HG03442 (cell line): ENCODE measurements around the gene PLB1.

Experiments
- ATAC-seq: cut with Tn5 transposase; IDR thresholded peaks from one replicate; pipeline ENCODE4 v1.9.1; 2021; ENCODE audit warnings: mild to moderate bottlenecking, moderate library complexity; ENCODE audit not compliant: unreplicated experiment

PLB1 gene

DNA sequence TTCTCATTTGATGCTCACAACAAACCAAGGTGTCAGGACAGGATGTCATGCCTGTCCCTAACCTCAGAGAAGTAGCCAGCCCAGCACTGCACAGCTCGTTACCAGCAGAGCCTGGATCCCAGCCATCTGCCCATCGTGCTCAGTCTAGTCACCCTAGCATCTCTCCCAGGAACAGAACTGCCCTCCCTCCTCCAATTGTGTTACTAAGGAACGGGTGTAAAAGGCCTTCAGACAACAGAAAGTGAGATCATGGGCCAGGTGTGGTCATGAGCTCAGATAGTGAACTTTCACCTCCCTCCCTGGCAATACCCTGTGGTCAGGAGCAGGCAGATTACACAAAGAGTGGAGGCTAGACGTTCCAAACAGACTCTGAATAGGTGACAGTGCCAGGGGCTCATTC, 144.0 kb downstream of the PLB1 start:
- no peak for ATAC-seq

DNA sequence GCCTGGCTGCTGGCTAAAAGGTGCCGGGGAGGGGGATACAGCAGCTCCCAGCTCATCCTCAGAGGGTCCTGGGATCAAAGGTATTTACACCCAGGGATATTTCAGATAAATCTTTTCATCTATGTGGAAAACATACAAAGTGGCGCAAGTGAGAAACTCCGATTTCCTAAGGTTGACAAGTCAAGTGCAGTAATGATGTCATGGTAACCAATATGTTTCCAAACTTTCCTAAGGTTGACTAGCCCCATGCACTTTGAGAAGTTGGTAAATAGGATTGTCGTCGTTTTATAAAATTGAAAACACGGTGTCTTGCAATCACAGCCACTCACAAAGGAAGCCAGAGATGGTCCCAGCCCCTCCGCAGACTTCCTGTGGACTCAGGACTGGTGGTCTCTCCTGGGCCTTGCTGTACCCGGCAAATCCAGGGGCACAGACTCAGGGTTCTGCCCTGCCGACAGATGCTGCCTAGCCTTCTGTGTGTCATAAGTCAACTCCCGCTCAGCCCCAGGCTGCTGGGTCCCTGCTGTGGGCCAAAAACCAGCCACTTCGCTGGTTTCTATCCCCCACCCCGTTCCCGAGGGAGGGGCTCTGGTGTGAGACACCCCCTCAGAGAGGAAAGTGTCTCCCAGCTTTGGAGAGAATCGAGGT, 144.5 kb downstream of the PLB1 start:
- ATAC-seq = no peak

DNA sequence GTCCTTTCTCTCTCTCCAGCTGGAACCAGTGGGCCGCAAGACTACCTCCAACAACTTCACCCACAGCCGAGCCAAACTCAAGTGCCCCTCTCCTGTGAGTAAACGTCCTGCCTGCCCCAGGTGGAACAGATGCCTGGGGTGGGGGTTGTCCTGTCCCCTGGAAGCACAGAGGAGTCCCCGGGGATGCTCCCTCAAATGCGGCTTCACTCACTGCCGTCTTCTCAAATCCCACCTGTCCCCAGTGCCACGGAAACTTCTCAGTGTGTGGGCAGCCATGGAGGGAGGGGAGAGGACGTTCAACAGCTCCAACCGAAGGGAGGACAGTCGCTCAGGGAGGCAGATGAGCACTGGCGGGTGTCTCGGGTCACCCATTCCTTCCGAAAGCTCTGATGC, 145.0 kb downstream of the PLB1 start:
- no peak for ATAC-seq

DNA sequence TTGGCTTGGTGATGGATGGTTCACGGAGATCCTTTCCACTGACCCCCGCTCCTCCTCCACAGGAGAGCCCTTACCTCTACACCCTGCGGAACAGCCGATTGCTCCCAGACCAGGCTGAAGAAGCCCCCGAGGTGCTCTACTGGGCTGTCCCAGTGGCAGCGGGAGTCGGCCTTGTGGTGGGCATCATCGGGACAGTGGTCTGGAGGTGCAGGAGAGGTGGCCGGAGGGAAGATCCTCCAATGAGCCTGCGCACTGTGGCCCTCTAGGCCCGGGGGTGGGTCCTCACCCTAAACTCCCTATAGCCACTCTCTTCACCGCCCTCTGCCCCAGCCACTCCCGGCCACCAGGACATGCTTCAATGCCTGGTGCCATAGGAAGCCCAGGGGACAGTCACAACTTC, 146.9 kb downstream of the PLB1 start:
- no peak for ATAC-seq

DNA sequence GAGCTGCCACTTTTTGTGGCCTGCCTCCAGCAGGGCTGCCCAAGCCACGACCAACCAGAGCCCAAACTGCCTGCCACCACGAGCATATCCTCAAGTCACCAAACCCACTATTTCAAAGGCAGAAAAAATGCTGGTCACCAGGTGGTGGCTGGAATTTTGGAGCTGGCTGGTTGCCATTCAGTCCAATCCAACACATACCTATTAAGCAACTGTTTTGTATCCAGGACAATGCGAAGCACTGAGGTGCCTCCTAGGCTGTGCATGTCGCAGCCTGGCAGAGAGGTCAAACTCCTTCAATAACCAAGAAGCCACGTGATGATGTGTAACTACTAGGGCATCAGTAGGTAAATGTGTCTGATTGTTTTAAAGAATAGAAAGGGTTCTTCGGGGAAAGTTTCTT, 147.5 kb downstream of the PLB1 start:
- ATAC-seq = no peak

DNA sequence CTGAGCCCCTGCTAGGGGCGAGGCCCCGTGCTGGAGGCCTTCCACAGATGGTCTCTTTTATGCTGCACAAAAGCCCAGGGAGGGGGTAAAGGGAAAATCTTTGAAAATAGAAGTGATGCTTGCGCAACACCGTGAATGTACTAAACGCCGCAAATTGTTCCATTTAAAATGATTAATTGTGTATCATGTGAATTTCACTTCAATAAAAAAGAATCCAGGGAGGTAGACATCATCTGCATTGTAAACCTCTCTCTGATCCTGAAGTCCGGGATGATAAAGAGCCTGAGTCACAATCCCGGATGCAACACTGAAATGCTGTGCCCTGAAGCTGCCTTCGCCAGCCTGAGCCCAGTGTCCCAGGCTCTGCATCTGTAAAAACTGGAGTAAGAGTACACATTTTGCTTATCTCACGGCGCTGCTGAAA, 148.1 kb downstream of the PLB1 start:
- no peak for ATAC-seq

DNA sequence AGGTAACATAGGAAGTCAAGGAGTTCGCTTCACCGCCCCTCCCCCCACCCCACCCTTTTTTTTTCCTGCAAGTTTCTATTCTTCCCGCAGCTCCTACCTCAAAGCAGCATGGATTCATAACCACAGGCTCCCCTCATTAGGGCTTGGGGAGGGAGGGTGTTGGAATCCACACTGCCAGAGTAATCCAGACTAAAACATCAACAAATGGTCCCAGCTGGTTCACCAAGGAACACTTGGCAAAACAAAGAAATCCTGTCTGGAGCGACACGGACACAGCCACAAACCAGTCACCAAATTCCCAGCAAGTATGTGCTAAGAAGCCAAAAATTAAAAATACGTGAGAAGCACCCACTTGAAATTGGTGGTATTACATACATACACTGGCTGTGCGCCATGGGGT, 148.9 kb downstream of the PLB1 start:
- no peak for ATAC-seq

DNA sequence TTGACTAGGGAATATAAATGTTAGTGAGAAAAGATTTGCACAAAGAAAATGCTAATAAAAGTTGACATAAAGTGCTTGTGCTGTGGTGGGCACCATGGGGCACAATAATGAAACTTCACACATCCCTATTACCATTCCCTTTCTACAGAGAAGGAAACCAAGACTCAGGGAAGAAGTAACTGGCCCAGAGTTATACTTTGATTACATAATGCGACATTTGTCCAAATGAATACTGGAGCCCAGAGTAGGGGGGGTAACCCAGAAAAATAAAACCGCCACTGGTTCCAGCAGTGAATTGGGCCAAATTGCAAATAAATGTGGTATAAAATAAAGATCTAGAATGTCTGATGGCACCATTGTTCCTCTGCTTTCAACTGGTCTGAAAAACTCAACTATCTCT, 149.7 kb downstream of the PLB1 start:
- no peak for ATAC-seq

DNA sequence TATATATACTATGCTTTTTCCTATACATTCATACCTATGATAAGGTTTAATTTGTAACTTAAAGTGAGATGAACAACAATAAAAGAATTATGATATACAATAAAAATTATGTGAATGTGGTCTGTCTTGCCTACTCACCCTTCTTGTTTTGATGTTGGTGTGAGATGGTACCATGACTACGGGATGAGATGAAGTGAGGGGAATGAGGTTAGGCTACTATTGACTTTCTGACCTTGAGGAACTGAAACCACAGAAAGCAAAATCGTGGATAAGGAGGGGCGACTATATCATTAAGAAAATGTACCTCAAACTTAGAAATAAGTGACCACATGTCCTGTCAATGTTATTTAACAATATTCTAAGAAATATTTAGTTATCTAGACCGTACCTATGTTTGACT, 151.8 kb downstream of the PLB1 start:
- no peak for ATAC-seq

DNA sequence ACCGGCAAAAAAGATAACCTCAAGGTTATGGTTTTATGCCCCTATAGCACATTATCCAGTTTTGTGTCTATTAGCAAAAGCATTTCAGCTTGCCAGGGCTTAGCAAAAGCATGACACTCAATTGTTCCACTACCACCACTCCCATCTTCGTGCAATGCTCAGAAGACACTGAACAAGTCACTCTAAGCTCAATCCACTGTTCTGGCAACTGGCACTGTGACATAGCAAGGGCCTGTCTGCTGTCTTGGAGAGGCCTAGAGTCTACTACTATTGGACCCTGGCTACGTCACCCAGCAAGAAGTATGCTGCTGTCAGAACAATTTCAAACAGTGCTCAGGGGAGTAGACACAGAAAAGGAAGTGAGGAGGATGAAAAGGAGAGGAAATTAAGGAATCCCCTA, 152.3 kb downstream of the PLB1 start:
- no peak for ATAC-seq

DNA sequence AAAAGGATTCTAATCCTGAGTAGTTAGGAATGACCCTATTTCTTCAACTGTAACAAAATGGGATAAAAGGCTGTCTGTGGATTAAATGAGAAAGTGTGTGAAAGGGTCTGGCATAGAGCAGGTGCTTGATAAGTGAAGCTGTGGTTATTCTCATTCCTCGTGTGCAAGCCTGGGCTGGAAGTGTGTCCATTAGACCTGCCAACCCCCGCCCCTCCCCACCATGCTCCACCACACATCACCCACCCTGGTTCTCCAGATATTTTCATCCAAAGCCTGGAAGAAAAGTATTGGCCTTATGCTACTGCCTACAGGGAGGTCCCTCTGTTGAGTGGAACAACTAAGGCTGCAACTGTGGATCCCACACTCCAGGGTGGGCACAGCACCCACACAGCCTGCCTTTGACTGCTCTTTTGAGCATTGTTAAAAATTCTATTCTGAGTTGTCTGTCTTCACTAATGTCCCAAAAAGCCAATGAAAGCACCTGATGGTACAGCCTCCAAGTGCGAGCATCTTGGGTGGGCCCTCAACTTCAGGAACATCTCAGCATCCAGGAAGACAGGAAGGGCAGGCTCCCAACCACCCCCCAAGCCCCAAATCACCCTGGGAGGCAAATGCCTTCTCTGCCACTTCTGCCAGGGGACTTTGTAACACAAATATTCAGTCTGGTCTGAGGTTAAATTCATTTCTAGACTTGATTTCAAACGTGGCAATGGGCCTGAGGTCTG, 153.0 kb downstream of the PLB1 start:
- no peak for ATAC-seq

DNA sequence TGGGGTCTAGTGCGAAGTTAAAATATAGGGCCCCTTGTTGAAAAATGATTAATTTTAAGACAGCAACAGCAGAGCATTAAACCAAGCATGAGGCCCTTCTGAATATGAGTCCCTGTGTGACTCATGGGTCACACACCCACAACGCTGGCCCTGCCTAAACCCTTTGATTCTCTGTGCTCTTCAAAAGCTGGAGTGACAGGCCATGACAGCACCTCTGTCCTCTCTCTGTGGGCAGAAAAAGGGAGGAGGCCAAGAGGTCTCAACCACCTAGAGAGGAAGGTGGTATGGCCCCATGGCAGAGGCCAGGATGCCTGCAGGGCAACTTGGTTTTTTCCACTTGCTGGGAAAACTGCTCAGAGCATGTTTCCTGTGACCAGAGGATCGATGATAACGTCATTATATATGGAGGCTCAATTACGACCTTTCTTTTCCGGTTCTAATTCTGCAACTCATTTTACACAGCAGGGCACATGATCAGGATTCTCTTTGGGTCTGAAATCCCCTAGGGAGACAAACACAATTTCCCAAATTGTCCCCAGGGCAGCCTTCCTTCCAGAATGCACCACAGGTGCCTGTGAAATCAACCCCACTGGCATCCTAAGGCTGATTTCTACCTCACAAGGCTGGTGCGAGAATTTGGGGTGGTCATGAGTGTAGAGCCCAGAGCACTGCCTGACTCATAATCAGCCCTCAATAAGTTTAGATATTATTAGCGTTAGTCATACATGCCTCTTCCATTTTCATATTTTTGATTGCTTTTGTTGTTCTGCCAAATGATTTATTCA, 153.8 kb downstream of the PLB1 start:
- ATAC-seq = peak; percentile 71

DNA sequence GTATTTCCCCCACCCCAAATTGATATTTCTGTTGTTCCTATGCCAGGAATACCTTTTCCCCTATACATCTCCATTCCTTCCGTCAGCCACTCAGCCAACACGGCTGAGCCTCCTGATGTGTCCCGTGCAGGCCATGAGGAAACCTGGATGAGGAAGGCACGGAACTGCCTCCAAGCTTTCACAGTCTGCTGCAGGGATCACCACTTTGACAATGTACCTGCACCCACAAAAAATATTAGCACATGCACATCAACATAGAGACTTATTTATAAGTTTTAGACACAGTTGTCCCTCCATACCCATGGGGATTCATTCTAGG, 154.4 kb downstream of the PLB1 start:
- no peak for ATAC-seq

DNA sequence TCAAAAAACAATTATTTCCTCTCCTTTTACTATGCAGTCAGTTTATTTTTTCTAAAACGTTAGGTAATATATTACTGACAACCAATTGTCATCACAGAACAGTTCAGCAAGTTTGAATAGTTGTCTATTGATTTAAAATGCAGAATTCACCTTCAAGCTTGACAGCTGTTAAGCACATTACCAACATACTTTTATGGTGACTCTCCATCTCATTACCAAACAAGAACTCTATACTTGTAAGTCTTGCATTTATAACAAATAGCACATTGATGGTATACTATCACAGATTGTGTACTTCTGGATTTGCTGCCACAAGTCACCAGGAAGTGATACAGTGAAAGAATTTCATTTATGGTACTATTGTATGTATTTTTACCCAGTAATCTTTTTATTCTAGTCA, 156.4 kb downstream of the PLB1 start:
- no peak for ATAC-seq

DNA sequence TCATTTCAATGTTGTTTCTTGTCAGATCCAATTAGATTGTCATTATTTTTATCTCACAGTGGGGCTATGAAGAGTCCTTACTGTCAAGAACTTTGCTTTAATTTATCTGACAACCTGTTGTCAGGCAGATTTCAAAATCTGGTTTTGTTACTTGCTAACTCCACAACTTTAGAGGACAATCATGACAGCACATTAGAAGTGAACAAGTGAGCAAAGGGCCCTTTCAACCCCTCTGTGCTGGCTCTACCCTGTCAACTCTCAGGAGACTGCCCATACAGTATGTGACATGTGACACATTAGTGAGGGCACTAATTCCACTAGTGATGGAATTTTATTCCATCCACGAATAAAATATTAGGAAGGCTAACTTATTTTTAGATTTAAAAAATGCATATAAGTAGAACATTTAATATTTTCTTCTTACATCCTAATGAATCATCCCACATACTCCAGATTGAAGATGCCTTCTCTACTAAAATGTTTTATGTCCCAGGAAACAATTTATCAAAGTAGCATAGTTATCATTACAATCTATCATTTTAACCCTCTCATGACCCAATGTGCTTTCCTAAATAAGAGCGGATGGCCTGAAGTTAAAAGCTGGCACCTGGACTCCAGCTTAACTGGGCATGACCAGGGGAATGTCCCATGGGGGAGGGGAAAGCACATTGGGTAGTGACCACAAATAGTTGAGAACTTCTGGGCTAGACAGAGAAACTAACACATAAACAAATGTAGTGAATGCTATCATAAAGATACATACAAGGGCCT, 158.2 kb downstream of the PLB1 start:
- no peak for ATAC-seq

DNA sequence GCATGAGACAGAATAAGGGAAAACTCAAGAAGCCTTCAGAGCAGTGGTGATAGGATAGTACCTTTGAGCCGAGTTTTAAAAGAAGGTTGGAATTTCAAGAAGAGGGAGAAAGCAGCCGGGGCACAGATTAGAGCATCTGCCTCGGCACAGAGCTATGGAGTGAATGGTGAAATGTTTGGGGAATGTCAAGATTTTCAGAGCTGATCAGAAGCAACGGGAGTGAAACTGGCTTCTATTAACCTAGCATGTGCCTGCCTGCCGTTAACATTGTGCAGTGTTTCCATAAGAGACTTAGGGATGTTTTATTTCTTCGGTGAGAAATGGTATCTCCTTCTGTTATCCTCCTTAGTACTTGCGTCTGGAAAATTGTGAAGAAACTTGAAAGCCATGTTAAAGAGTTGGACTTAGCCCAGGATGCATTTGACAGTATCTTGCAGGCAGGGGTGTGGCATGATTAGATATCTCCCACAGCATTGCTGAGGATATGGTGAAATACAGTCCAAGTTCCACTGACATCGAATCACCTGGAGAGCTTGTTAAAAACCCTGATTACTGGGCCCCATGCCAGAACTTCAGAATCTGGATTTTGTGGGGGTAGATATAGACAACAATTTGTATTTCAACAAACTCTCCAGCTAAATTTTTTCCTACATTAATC, 158.9 kb downstream of the PLB1 start:
- no peak for ATAC-seq

DNA sequence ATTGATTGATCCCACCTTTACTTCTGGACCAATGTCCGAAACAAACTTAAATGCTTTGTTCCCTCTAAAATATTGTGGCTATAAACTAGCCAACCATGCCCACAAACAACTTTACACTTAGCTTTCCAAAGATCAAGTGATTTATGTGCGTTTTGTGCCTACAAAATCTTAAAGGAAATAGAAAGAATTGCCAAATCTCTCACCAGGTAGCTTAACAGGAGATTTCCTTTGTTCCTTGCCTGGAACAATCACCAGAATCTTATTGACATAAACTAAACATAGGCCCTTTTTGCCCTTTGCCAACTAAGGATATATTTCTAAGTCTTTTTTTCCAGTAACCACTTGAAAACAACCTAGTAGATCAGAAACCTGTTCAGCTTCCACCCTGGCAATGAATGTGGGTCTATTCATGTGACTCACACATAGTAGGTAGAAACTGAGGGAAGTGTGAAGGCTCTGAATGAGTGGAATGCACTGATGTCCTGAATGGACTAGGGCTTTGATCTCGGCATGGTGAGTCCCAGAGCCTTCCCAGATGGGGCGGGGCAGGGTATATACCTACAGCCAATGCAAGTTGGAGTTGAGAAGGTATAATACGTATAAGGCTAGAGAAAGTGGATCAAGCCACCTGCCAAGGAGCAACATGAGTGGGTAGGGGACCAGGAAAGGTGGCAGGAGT, 161.2 kb downstream of the PLB1 start:
- no peak for ATAC-seq

DNA sequence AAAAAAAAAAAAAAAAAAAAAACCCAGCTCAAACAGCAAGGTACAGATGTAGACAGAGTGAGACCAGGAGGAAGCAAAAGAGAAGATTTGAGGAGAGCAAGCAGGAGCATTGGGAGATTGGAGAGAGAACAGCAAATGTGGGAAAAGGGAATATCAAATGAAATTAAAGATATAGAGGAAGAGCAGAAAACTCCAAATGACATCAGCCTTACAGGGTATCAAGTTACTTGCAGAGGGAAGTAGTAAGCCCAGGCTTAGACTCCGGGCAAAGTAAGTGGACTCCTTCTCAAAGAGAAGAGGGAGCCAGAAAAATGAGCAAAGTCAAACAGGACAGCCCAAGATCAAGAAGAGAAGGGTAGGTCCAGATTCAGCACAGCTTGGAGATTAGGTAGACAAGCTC, 162.5 kb downstream of the PLB1 start:
- no peak for ATAC-seq

DNA sequence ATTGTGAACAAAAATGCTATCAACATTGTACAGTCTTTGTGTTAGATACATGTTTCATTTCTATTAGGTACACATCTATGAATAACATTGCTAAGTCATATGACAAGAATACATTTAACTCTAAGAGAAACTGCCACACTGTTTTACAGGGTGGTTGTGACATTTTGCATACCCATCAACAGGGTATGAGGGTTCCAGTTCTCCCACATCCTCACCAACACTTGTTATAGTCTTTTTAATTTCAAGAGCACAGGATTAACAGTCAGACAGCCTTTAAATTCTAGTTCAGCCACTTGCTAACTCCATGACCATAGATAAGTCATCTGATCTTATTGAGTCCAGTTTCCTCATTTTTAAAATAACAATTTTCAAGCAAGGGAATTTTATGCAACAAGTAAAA, 163.3 kb downstream of the PLB1 start:
- no peak for ATAC-seq

DNA sequence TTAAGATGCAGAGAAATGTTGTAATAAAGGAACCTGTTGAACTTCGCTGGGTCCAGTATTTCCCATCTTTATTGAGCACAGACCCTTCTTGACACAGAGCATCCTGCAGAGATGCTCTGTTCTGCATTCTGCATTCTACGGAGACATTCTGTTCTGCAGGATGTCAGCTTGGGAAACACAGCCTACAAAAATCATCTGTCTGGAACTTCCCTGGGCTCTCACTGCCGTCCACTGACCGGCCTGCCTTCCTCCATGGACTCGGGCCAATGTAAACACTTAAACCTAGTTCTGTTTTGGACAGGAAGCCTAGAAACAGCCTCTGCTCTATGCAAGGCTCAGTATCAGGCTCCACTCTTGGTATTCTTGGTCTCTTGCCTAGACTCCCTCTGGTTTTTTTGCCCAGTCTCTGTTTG, 165.7 kb downstream of the PLB1 start:
- no peak for ATAC-seq
